ENCODE measurements around the gene GAPT.

- TF ChIP-seq ARNT (IDR thresholded peaks at IDR 0.05): no peak
- no peak for TF ChIP-seq CTBP1 (IDR thresholded peaks at IDR 0.05; ENCODE audit: borderline replicate concordance)
- TF ChIP-seq NFRKB (IDR thresholded peaks at IDR 0.05): no peak
- TF ChIP-seq ZNF384 (IDR thresholded peaks at IDR 0.05): no peak
- TF ChIP-seq FOXM1 (IDR thresholded peaks at IDR 0.05; ENCODE audit: borderline replicate concordance): no peak
- no peak for TF ChIP-seq BHLHE40 (IDR thresholded peaks at IDR 0.05; ENCODE audit: borderline replicate concordance)
These were observed 28.5 kb upstream of the GAPT start for GRCh38 chr5:58462623-58463230.
